K562 (cell line): ENCODE measurements around the gene TMC2. TPM values are rescaled to one million over a fixed set of nuclear protein-coding genes. Genes with fewer than 3 reads are reported as not detected.

Source experiments
- GABPA ChIP-seq: fragments of 200-800 bp; sonication (Bioruptor generic); conservative IDR thresholded peaks from 2 replicates; pipeline ENCODE4 v1.6.1; 2016; ENCODE audit warnings: low read depth, missing genetic modification characterization, missing compliant biosample characterization
- JUND ChIP-seq, 2 experiments: IDR thresholded peaks; 2 replicates in 1 of 2; 3 replicates in 1 of 2; pipeline ENCODE4 v1.6.1; 2011; ENCODE audit warnings: borderline replicate concordance in 2 of 2, low read depth in 2 of 2, low read length in 2 of 2, improper control_type of control experiment in 1 of 2, missing biosample characterization in 1 of 2, missing genetic modification characterization in 1 of 2, missing genetic modification reagents in 1 of 2
- NR1H2 ChIP-seq: sonication (generic); formaldehyde crosslinking; IDR thresholded peaks from 2 replicates; pipeline ENCODE4 v1.4.0; 2020; ENCODE audit warnings: mild to moderate bottlenecking, missing genetic modification reagents
- POU5F1 ChIP-seq: fragments of 150-350 bp; IDR thresholded peaks from 2 replicates; pipeline ENCODE4 v1.6.1; 2014; ENCODE audit warnings: borderline replicate concordance, low read length, low read depth, mild to moderate bottlenecking; ENCODE audit not compliant: partially characterized antibody
- RAD51 ChIP-seq: fragments of 450-650 bp; IDR thresholded peaks from 2 replicates; pipeline ENCODE4 v1.7.1; 2016; ENCODE audit warnings: low read depth, mild to moderate bottlenecking, borderline replicate concordance
- SMAD1 ChIP-seq: fragments of 150-350 bp; IDR thresholded peaks from 2 replicates; pipeline ENCODE4 v1.6.1; 2014; ENCODE audit warnings: low read length, low read depth; ENCODE audit not compliant: partially characterized antibody
- SMAD3 ChIP-seq: fragments of 450-650 bp; formaldehyde crosslinking; conservative IDR thresholded peaks from 2 replicates; pipeline ENCODE4 v1.4.0; 2020; ENCODE audit warnings: mild to moderate bottlenecking
- SP1 ChIP-seq: sonication (generic); formaldehyde crosslinking; IDR thresholded peaks from 2 replicates; pipeline ENCODE4 v1.8.1; 2022; ENCODE audit warnings: mild to moderate bottlenecking, missing genetic modification reagents
- SUPT5H ChIP-seq: fragments of 450-650 bp; IDR thresholded peaks from 2 replicates; pipeline ENCODE4 v1.6.1; 2016
- ZNF282 ChIP-seq: sonication (generic); formaldehyde crosslinking; IDR thresholded peaks from 2 replicates; pipeline ENCODE4 v1.8.1; 2023; ENCODE audit warnings: missing genetic modification reagents
- polyA plus RNA-seq, 8 experiments: library from polyadenylated mRNA; depleted of rRNA in 4 of 8; stranded (reverse) in 5 of 8; unstranded in 3 of 8; fragments of >200 nt; fragmentation: Nextera tagmentation in 2 of 8; fragmentation: Illumina TruSeq in 1 of 8; extraction: Ambion mirVana in 2 of 8; extraction: Trizol in 1 of 8; gene quantifications; 2 replicates each; pipeline versions ENCODE4 v1.2.1 to v1.2.3, GENCODE V29; 2011 to 2014; ENCODE audit warnings: inconsistent platforms in 1 of 8, missing spikeins in 1 of 8
- total RNA-seq, 7 experiments: library from RNA; depleted of rRNA in 6 of 7; stranded (reverse); fragments of >200 nt in 6 of 7; fragmentation: Illumina TruSeq in 2 of 7; extraction: Trizol in 2 of 7; gene quantifications; 2 replicates each; pipeline versions ENCODE4 v1.2.1 to v1.2.3, GENCODE V29; 2011 to 2021; ENCODE audit warnings: low replicate concordance in 1 of 7
- TF ChIP-seq, protein P1 (sequence below), 2 experiments: fragments of 450-650 bp in 1 of 2; sonication (generic) in 1 of 2; formaldehyde crosslinking in 1 of 2; IDR thresholded peaks; 2 replicates each; pipeline versions ENCODE4 v1.7.1 to v1.9.0; 2016 to 2022; ENCODE audit warnings: inconsistent platforms in 1 of 2, mild to moderate bottlenecking in 1 of 2, missing genetic modification reagents in 1 of 2
- TF ChIP-seq, protein P2 (sequence below): sonication (generic); formaldehyde crosslinking; IDR thresholded peaks from 2 replicates; pipeline ENCODE4 v1.8.0; 2022; ENCODE audit warnings: mild to moderate bottlenecking, missing genetic modification reagents
- TF ChIP-seq, protein P3 (sequence below): conservative IDR thresholded peaks from 2 replicates; pipeline ENCODE4 v1.6.1; 2011; ENCODE audit warnings: low read depth, mild to moderate bottlenecking, low read length; ENCODE audit not compliant: control insufficient read depth

Gene TMC2
- total and polyA plus RNA-seq, 9 of the 15 experiments (the other 6 are each of a cell fraction or from before 2014, with no cell fraction given): not detected

DNA sequence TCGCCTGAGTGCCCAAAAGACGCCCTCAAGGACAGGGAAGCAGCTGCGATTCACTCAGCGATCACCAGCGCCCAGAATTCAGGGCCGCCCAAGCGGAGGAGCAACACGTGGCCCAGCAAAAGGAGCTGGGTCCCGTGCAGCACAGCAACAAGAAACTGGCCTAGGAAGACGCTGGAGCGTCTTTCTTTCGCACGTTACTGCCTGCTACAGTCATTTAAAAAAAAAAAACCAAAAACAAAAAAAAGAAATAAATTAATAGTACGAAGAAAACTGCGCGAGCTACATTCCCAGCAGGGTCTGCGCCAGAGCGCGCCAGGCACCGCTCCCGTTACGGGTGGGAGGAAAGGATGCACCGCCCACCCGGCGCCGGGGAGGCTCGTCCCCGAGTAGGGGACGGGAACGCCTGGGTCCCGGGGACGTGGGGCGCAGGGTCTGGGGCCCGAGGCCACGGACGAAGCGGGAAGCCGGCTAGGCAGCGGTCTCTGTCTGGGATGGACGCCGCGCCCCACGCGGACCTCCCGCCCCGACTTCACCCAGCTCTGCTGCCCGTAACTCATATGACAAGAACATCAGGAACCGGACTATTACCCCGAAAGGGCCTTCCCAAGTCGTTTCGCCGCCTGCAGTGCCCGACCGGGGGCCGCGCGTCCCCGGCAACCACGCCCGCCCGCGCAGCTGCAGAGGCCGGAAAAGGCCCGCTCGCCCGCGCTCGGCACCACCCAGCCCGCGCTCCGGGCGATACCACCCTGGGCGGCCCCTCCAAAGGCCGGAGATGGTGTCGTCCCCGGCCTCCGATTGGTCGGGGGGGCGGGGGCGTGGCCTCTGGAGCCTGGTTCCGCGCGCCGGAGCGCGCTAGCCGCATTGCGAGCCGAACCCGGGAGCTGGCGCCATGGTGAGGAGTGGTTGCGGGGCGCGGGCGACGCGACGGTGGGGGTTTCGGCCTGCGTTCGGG, 115.7 kb downstream of the TMC2 start, which contains the start of gene NOP56 (continued):
- TF ChIP-seq, protein P1, sequence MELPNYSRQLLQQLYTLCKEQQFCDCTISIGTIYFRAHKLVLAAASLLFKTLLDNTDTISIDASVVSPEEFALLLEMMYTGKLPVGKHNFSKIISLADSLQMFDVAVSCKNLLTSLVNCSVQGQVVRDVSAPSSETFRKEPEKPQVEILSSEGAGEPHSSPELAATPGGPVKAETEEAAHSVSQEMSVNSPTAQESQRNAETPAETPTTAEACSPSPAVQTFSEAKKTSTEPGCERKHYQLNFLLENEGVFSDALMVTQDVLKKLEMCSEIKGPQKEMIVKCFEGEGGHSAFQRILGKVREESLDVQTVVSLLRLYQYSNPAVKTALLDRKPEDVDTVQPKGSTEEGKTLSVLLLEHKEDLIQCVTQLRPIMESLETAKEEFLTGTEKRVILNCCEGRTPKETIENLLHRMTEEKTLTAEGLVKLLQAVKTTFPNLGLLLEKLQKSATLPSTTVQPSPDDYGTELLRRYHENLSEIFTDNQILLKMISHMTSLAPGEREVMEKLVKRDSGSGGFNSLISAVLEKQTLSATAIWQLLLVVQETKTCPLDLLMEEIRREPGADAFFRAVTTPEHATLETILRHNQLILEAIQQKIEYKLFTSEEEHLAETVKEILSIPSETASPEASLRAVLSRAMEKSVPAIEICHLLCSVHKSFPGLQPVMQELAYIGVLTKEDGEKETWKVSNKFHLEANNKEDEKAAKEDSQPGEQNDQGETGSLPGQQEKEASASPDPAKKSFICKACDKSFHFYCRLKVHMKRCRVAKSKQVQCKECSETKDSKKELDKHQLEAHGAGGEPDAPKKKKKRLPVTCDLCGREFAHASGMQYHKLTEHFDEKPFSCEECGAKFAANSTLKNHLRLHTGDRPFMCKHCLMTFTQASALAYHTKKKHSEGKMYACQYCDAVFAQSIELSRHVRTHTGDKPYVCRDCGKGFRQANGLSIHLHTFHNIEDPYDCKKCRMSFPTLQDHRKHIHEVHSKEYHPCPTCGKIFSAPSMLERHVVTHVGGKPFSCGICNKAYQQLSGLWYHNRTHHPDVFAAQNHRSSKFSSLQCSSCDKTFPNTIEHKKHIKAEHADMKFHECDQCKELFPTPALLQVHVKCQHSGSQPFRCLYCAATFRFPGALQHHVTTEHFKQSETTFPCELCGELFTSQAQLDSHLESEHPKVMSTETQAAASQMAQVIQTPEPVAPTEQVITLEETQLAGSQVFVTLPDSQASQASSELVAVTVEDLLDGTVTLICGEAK (IDR thresholded peaks at IDR 0.05): 0 out of 2 replicates have a peak, but pooled peaks have one; percentile 25
- TF ChIP-seq, protein P1 (CRISPR knock-in tag; IDR thresholded peaks at IDR 0.05): no peak
- TF ChIP-seq SMAD1: peak; percentile 54
- TF ChIP-seq RAD51: peak; percentile 64
- TF ChIP-seq NR1H2 (CRISPR knock-in tag): peak; percentile 76; the same call in 1 of the 2 replicates
- TF ChIP-seq, protein P2, sequence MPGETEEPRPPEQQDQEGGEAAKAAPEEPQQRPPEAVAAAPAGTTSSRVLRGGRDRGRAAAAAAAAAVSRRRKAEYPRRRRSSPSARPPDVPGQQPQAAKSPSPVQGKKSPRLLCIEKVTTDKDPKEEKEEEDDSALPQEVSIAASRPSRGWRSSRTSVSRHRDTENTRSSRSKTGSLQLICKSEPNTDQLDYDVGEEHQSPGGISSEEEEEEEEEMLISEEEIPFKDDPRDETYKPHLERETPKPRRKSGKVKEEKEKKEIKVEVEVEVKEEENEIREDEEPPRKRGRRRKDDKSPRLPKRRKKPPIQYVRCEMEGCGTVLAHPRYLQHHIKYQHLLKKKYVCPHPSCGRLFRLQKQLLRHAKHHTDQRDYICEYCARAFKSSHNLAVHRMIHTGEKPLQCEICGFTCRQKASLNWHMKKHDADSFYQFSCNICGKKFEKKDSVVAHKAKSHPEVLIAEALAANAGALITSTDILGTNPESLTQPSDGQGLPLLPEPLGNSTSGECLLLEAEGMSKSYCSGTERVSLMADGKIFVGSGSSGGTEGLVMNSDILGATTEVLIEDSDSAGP: no peak
- 0 out of 2 replicates have a peak, but pooled peaks have one; percentile 14 for TF ChIP-seq ZNF282 (CRISPR knock-in tag)
- peak; percentile 88 for TF ChIP-seq SP1 (CRISPR knock-in tag)
- TF ChIP-seq, protein P3, sequence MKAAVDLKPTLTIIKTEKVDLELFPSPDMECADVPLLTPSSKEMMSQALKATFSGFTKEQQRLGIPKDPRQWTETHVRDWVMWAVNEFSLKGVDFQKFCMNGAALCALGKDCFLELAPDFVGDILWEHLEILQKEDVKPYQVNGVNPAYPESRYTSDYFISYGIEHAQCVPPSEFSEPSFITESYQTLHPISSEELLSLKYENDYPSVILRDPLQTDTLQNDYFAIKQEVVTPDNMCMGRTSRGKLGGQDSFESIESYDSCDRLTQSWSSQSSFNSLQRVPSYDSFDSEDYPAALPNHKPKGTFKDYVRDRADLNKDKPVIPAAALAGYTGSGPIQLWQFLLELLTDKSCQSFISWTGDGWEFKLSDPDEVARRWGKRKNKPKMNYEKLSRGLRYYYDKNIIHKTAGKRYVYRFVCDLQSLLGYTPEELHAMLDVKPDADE: peak; percentile 75
- peak; percentile 37; the same call in 1 of the 2 replicates for TF ChIP-seq GABPA (tag)
- peak; percentile 79 for TF ChIP-seq SUPT5H
- TF ChIP-seq SMAD3: no peak
- TF ChIP-seq JUND (IDR thresholded peaks at IDR 0.05; ENCODE audit: borderline replicate concordance, low read depth, low read length): peak; percentile 97
- no peak for TF ChIP-seq JUND (tag; IDR thresholded peaks at IDR 0.05; ENCODE audit: borderline replicate concordance, low read depth, low read length)
- TF ChIP-seq POU5F1: no peak
